DND-41 (cell line): ENCODE measurements around the gene KIAA1328.
"Not testable (repeated sequence)": the region's sequence is repeated elsewhere in the genome, so short reads cannot be mapped to it uniquely, and the experiment has no call there.

Experiments
- EZH2 ChIP-seq: IDR thresholded peaks from 3 replicates; pipeline ENCODE4 v1.6.1; 2012; ENCODE audit warnings: borderline replicate concordance, low read depth, mild to moderate bottlenecking, moderate library complexity, low read length, inconsistent platforms; ENCODE audit not compliant: severe bottlenecking
- TF ChIP-seq, protein P1 (sequence below): IDR thresholded peaks from 2 replicates; pipeline ENCODE4 v1.5.1; 2012; ENCODE audit warnings: borderline replicate concordance, low read length, moderate library complexity, mild to moderate bottlenecking; ENCODE audit not compliant: poor library complexity, severe bottlenecking; ENCODE audit errors: extremely low read depth

DNA sequence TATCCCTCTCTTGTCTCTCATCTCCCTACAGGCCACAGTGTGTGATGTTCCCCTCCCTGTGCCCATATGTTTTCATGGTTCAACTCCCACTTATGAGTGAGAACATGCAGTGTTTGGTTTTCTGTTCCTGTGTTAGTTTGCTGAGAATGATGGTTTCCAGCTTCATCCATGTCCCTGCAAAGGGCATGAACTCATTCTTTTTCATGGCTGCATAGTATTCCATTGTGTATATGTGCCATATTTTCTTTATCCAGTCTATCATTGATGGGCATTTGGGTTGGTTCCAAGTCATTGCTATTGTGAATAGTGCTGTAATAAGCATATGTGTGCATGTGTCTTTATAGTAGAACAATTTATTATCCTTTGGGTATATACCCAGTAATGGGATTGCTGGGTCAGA is 44.9 kb downstream of the KIAA1328 start:
- TF ChIP-seq, protein P1, sequence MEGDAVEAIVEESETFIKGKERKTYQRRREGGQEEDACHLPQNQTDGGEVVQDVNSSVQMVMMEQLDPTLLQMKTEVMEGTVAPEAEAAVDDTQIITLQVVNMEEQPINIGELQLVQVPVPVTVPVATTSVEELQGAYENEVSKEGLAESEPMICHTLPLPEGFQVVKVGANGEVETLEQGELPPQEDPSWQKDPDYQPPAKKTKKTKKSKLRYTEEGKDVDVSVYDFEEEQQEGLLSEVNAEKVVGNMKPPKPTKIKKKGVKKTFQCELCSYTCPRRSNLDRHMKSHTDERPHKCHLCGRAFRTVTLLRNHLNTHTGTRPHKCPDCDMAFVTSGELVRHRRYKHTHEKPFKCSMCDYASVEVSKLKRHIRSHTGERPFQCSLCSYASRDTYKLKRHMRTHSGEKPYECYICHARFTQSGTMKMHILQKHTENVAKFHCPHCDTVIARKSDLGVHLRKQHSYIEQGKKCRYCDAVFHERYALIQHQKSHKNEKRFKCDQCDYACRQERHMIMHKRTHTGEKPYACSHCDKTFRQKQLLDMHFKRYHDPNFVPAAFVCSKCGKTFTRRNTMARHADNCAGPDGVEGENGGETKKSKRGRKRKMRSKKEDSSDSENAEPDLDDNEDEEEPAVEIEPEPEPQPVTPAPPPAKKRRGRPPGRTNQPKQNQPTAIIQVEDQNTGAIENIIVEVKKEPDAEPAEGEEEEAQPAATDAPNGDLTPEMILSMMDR = not testable (repeated sequence)
- not testable (repeated sequence) for TF ChIP-seq EZH2
